Mesothelial cell of epicardium (in vitro differentiated cells): Measurements from ENCODE around the gene ASB13. TPM values are rescaled to one million over a fixed set of nuclear protein-coding genes. Genes with fewer than 3 reads are reported as not detected.
A peak's percentile ranks its signal among the peaks of the same experiment; 100 is the strongest.

ENCODE experiments used
- DNase-seq, 2 experiments: peaks; one replicate each; pipeline ENCODE4 v3.0.0; 2021; ENCODE audit warnings: low spot score in 2 of 2; ENCODE audit not compliant: unreplicated experiment in 2 of 2
- H3K27ac Mint-ChIP-seq: 2 replicates; pipeline ENCODE4 v1.8.0; 2021; ENCODE audit warnings: mixed read lengths
- H3K27me3 Mint-ChIP-seq: 2 replicates; pipeline ENCODE4 v1.8.0; 2021; ENCODE audit warnings: low read depth, mixed read lengths
- H3K36me3 Mint-ChIP-seq: 2 replicates; pipeline ENCODE4 v1.8.0; 2021; ENCODE audit warnings: mixed read lengths
- H3K4me1 Mint-ChIP-seq: 2 replicates; pipeline ENCODE4 v1.8.0; 2021; ENCODE audit warnings: mixed read lengths
- H3K4me3 Mint-ChIP-seq: 2 replicates; pipeline ENCODE4 v1.8.0; 2021; ENCODE audit warnings: mild to moderate bottlenecking, moderate library complexity, mixed read lengths
- H3K9me3 Mint-ChIP-seq: 2 replicates; pipeline ENCODE4 v1.8.0; 2021; ENCODE audit warnings: mixed read lengths
- CTCF ChIP-seq: fragments of 200-600 bp; sonication (generic); IDR thresholded peaks from one replicate; pipeline ENCODE4 v1.5.0; 2021; ENCODE audit warnings: antibody characterized with exemption; ENCODE audit not compliant: unreplicated experiment
- total RNA-seq: library from RNA; stranded (reverse); gene quantifications from 3 replicates; pipeline ENCODE4 v1.2.1, GENCODE V29; 2021

ASB13 gene
- total RNA-seq, 1 donor from 2014 or later = 26.3 TPM

DNA sequence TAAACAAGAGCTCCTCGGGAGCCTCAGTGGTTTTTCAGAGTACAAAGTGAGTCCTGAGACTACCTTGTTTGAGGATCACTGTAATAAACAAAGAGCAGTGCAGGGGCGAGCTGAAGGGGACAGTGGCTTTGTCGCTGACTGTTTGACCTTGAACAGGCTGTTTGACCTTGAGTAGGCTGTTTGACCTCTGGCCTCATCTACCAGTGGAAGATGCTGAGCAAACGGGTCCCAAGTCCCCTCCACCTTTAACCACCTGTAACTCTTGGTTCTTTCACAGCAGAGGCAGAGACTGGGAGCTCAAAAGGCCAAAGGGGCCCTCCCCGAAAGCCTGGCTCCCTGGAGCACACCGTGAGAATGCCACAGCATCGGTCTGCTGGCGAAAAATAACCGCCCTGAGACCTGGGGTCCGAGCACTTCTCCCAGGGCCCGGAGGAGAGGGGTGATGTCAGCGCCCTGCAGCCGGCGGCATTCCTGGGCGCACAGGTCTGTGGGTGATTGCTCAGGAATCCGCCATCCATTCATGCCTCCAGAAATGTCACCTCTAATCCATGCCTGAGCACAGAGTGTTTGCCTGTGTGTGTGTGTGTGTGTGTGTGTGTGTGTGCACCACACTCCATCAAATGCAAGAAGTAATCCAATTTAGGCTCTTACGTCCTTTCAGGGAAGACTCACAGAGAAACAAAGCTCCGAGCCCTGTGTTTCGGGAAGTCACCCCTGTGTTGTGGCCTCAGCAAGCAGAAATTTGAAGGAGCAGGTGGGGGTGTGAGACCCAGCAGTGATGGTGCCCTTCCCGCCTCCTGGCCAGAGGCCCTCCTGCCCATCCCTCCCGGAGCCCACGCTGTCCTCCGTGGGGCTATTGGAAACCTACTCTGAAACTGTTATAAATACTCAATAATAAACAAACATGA, 66.5 kb downstream of the ASB13 start:
- no peak for TF ChIP-seq CTCF
- H3K9me3 Mint-ChIP-seq = no peaks in the 10 kb centered on the region
- no peak overlapping the region for H3K4me3 Mint-ChIP-seq
- H3K4me1 Mint-ChIP-seq = peaks cover 56% of the 10 kb centered on the region
- peaks cover 2% of the 10 kb centered on the region for H3K27me3 Mint-ChIP-seq
- peak overlapping the region; percentile 58 for H3K27ac Mint-ChIP-seq
- DNase-seq = no peak
- H3K36me3 Mint-ChIP-seq = no peaks in the 10 kb centered on the region

DNA sequence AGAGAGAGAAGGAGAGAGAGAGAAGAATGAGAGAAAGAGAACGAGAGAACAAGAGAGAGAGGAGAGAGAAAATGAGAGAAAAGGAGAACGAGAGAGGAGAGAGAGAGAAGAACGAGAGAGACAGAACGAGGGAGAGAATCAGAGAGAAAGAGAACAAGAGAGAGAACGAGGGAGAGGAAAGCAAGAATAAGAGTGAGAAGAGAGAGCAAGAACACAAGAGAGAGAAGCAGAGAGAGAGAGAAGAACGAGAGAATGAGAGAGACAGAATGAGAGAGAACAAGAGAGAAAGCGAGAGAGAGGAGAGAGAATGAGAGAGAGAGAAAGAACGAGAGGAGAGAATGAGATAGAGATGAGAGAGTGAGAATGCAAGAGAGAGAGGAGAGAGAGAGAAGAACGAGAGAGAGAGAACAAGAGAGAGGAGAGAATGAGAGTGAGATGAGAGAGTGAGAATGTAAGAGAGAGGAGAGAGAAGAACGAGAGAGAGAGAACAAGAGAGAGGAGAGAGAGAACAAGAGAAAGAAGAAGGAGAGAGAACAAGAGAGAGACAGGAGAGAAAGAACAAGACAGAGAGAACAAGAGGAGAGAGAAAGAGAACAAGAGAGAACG, 68.2 kb downstream of the ASB13 start:
- Mint-ChIP-seq H3K4me3 (no peak overlapping the region), H3K9me3 (no peaks in the 10 kb centered on the region), H3K36me3 (no peaks in the 10 kb centered on the region), H3K27me3 (peaks cover 2% of the 10 kb centered on the region), H3K4me1 (peaks cover 69% of the 10 kb centered on the region), H3K27ac (peak overlapping the region; percentile 83)
- no peak for TF ChIP-seq CTCF
- DNase-seq = no peak

DNA sequence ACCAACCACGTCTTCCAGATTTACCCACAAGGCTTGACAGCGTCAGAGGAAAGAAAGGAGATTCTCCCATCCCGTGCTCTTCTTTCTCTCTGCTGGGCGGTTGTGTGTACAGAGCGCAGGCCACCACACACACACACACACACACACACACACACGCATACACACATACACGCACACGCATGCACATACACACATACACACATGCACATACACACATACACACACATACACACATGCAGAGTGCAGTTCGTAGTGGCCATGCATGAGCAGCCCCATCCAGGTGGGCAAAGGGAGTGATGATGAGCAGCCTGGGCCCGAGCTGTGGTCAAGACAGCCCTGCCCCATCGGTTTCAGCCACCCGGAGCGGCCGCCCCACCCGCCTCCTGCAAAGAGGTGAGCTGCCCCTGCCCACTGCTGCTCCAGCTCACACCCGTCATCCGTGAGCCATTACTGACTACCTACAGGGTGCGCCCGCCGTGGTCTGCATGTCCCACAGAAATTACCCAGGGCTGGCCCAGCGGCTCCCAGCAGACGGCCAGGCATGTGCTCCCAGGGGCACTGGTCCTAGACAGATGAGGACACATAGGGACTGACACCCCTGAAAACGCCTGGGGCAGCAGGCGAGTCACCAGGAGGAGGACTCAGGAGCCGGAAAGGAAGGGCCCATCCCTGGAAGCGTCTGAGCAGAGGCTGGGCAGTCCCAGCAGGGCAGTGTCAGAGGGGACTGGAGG, 69.6 kb downstream of the ASB13 start:
- DNase-seq = no peak
- Mint-ChIP-seq H3K27me3 (peaks cover 2% of the 10 kb centered on the region), H3K27ac (peak overlapping the region; percentile 95), H3K36me3 (no peaks in the 10 kb centered on the region), H3K4me3 (peak overlapping the region; percentile 14), H3K9me3 (no peaks in the 10 kb centered on the region), H3K4me1 (peaks cover 79% of the 10 kb centered on the region)
- no peak for TF ChIP-seq CTCF

DNA sequence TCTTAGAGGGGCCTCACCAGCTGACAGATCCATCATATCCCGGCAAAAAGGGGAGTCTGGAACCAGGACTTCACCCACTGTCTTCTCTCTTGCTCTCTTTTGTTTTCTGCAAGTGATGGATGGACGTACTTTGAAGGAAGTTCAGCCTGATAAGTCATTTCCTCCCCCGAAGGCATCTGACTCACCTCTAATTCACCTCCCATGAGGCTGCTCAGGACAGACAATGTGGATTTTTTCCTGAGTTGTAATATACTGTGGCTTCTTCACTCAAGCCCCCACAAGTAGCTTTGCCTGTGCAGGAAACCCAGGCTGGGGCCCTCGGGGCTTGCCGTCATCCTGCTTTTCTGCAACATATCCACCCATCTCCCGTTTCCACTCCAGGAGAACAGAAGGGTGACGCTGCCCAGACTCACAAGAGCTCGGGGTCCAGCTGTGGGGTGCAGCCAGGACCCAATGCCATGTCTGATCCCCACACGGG, 70.4 kb downstream of the ASB13 start:
- Mint-ChIP-seq H3K4me3 (peak overlapping the region; percentile 14), H3K36me3 (no peaks in the 10 kb centered on the region), H3K9me3 (no peaks in the 10 kb centered on the region), H3K27me3 (peaks cover 2% of the 10 kb centered on the region), H3K27ac (peak overlapping the region; percentile 95), H3K4me1 (peaks cover 85% of the 10 kb centered on the region)
- no peak for TF ChIP-seq CTCF
- no peak for DNase-seq

DNA sequence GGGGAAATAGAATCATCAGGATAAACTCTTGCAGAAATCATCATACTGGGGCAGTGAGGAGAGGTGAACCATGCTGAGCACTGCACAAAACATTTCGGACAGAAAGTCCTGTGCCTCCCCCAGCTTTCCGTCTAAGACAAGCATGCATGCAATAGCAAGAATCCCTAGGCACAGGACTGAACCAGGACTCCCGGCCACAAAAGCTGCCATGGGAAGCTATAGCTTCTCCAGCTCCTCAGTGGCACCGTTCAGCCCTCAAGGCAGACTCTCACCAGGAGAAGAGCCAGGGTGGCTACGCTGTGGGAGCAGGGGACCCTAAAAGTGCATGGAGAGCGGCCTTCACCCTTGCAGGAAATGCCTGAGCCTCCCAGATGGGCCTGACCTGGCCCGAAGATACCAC, 70.8 kb downstream of the ASB13 start:
- Mint-ChIP-seq H3K9me3 (no peaks in the 10 kb centered on the region), H3K36me3 (no peaks in the 10 kb centered on the region), H3K4me1 (peaks cover 86% of the 10 kb centered on the region), H3K27ac (peak overlapping the region; percentile 95), H3K4me3 (no peak overlapping the region), H3K27me3 (peaks cover 2% of the 10 kb centered on the region)
- TF ChIP-seq CTCF = no peak
- DNase-seq = no peak
